Adrenal gland (tissue), 5 donors: ENCODE results near the gene BMP8A.
"Not testable (repeated sequence)": the region's sequence is repeated elsewhere in the genome, so short reads cannot be mapped to it uniquely, and the experiment has no call there.

ENCODE experiments used
- CTCF ChIP-seq, 6 experiments: fragments of 450-650 bp in 4 of 6; fragments of 200-600 bp in 2 of 6; sonication (generic) in 1 of 6; IDR thresholded peaks; 1 replicate in 5 of 6; 2 replicates in 1 of 6; pipeline versions ENCODE4 v1.5.1 to v1.8.0; 2016 to 2021; ENCODE audit warnings: antibody characterized with exemption in 6 of 6, mild to moderate bottlenecking in 2 of 6, moderate library complexity in 1 of 6
- POLR2A ChIP-seq, 2 donors: fragments of 450-650 bp; IDR thresholded peaks; one replicate each; pipeline ENCODE4 v1.6.1; 2017; ENCODE audit warnings: antibody characterized with exemption in 2 of 2, mild to moderate bottlenecking in 2 of 2, moderate library complexity in 1 of 2
- donor health status: DM: no; HTN: no; CAD: no.

- not testable (repeated sequence) for TF ChIP-seq CTCF, POLR2A (IDR thresholded peaks at IDR 0.05)
Observed at GRCh38 chr1:39515131-39516086, 24.0 kb downstream of the BMP8A start.
